GM12801 (cell line): Measurements from ENCODE around the gene GADD45B.

Experiments
- CTCF ChIP-seq: IDR thresholded peaks from one replicate; pipeline ENCODE4 v1.5.1; 2011; ENCODE audit warnings: control low read depth; ENCODE audit not compliant: insufficient read length; ENCODE audit errors: extremely low read depth

Gene GADD45B

GRCh38 chr19:2438178-2438577, 37.7 kb upstream of the GADD45B start:
- no peak for TF ChIP-seq CTCF

- TF ChIP-seq CTCF: no peak
Measured at GRCh38 chr19:2440515-2440914, 35.4 kb upstream of the GADD45B start.

- no peak for TF ChIP-seq CTCF
Measured at GRCh38 chr19:2441096-2441752, 34.7 kb upstream of the GADD45B start.

- TF ChIP-seq CTCF: no peak
Measured at GRCh38 chr19:2443116-2443784, 32.7 kb upstream of the GADD45B start.

- TF ChIP-seq CTCF: no peak
Measured at GRCh38 chr19:2443785-2444182, 32.1 kb upstream of the GADD45B start.

GRCh38 chr19:2444251-2445002, 31.5 kb upstream of the GADD45B start:
- no peak for TF ChIP-seq CTCF

GRCh38 chr19:2446381-2446780, 29.5 kb upstream of the GADD45B start:
- no peak for TF ChIP-seq CTCF
